GM18858 (cell line): Measurements from ENCODE around the gene LDLRAD3.

Experiments
- ATAC-seq: cut with Tn5 transposase; IDR thresholded peaks from one replicate; pipeline ENCODE4 v1.9.1; 2021; ENCODE audit not compliant: unreplicated experiment

The LDLRAD3 gene

GRCh38 chr11:36098087-36098486 is 154.2 kb downstream of the LDLRAD3 start:
- no peak for ATAC-seq

DNA sequence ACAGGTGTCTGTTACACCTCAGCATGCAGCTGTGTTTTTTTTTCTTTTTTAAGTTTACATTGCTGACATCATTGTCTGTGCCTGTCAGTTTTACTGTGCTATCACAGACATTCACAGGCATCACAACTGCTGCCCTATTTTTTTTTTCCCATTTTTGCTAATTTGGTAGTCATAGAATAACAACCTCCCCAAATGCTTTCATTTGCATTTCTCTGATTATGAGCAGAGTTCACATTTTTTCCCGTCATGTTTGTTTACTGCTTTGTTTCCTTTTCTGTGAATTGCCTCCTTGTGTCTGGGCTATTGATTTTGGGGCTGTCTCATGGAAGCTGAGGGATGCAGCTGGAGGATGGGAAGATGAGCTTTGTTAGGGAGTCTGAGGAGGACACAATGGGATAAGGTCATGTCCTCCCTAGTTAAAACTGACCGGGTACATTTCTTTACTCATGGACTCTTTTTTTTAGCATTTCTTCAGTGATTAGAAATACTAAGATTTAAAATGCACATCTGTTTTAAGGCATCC is 155.1 kb downstream of the LDLRAD3 start:
- ATAC-seq = no peak

DNA sequence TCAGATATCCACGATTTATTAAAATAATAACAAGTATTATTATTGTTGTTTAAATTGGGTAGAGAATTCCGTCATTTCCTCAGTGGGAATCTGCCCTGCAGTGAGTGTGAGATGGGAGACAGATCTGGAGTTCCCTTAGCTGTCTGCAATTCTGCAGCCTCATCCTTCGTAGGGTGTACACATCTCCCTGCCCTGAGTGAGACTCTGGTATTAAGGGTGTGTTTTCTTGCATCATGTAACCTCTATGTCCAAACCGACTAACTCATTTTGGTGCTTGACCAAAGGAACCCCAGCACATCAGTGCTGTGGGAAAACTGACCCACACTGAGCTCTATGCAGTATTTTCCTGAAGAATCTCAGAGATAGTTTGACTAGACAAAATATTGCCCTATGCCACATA is 157.6 kb downstream of the LDLRAD3 start:
- no peak for ATAC-seq

GRCh38 chr11:36102868-36103267 is 159.0 kb downstream of the LDLRAD3 start:
- no peak for ATAC-seq

DNA sequence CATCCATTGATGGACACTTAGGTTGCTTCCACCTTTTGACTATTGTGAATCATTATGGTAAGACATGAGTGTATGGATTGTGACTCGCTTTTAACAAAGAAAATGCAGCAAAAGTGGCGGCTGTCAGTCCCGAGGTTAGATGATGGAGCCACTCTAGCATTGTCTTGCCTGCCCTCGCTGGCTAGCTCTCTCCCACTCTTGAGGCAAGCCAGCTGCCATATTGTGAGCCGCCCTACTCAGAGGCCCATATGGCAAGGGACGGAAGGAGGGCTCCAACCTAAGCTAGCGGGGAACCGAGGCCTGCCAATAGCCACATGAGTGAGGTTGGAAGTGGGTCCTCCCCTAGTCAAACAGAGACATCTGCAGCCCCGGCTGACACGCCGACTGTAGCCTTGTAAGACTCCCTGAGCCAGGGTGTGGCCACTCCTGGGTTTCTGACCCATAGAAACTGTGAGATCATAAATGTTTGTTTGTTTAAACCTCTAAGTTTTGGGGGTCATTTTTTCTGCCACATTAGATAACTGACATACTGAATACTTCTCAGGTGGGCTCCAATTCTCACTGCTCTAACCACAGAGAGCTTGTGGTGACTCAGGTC is 160.2 kb downstream of the LDLRAD3 start:
- ATAC-seq = no peak

DNA sequence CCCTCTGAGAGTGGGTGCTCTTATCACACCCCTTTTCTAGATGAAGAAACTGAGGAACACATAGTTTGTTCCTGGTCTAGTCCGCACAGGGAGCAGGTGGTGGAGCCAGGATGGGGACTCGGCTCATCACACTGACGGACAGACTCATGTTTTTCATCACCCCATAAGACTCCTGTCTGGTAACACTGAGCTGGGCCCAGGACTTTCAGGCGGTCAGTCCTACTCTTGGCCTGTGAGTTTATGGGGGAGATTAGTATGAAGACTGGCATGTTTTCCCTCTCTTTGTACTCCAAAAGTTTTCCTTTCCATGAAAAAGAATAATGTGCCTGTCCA is 160.8 kb downstream of the LDLRAD3 start:
- no peak for ATAC-seq

- ATAC-seq = no peak
Observed at GRCh38 chr11:36105743-36106581, 162.1 kb downstream of the LDLRAD3 start.

- ATAC-seq = no peak
Observed at GRCh38 chr11:36107547-36107946, 163.7 kb downstream of the LDLRAD3 start.

- ATAC-seq = no peak
Observed at GRCh38 chr11:36108881-36109589, 165.2 kb downstream of the LDLRAD3 start.

DNA sequence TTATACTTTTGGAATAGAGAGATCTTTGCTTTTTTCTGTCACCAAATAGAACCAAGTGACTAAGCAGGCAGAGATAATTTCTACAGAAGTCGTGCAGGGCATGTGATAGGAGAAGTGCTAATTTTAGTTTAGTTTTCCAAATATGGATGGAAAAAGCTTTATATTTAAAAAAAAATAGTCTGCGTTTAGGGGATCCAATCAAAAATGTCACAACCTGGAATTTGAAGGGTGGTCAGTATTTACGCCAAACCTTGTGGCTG is 165.7 kb downstream of the LDLRAD3 start:
- no peak for ATAC-seq

DNA sequence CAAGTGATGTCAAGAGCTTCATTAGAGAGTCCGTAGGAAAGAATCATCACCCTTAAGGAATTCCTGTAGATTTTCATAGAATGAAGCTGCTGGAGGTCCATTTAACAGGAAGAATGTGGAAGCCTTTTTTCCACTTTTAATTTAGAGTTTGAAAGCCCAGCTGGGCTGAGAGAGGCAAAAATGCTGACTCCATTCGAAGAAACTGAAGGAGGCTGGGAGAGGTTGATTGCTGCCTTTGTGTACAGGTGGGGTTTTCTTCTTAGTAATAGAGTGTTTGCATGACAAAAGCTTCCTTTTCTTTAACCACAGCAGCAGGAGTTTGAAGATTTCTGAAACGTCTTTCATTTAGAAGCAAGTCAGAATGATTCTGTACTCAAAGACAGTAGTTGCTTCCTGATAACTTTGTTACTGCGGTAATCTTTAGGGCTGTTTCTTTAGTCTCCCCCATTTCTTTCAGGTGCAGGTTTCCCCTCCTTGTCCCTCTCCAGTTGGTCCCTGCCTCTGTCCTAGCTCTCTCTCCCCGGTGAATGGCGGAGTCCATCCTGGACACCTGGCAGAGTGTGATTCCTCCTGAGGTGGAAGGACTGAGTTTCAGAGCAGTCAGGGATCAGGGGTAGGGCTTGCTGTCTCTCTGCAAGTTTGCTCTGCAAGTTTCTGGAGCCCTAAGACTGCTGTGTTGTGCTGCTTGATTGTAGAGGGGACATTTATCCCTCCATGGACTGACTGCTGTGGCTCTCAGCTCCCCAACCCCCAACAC is 166.2 kb downstream of the LDLRAD3 start:
- no peak for ATAC-seq

GRCh38 chr11:36110668-36111410 is 167.0 kb downstream of the LDLRAD3 start:
- no peak for ATAC-seq

- ATAC-seq = no peak
Observed at GRCh38 chr11:36114095-36114494, 170.2 kb downstream of the LDLRAD3 start.

- no peak for ATAC-seq
Observed at GRCh38 chr11:36115378-36115801, 171.5 kb downstream of the LDLRAD3 start.

DNA sequence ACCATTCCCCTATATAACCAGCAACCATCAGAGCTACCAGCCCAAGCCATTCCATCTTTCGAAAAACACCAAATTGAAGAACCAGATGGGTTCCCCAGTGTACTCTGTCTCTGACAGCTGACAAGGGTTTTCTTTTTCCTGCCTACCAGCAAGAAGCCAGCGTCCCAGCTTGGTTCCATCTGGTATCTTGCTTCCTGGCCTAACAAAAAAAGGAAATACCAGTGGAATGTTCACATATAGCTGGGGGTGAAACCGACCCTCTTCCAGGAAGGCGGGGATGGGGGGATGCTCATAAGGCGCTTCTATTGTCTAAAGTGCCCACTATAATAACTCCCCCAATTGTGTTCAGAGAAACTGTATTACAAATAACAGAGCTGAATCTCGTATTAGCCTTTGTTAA is 172.3 kb downstream of the LDLRAD3 start:
- no peak for ATAC-seq

DNA sequence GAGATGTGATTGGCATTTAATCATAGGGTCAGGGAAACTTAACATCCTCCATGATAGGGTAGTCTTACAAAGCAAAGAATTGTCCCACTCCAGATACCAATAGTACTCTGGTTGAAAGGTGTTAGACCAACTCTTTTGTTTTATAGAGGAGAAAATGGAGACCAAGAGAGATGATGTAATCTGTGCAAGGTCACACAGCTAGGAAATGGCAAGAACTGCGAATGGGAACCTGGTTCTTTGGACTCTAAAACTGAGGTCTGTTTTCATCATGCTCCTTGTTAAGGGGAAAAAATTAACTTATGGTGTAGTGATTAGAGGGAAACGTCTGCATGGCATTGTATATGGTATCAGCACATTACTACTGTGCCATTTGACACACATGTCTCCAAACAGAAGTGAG is 174.2 kb downstream of the LDLRAD3 start:
- ATAC-seq = no peak

- no peak for ATAC-seq
Observed at GRCh38 chr11:36119300-36119699, 175.4 kb downstream of the LDLRAD3 start.

GRCh38 chr11:36121054-36121453 is 177.2 kb downstream of the LDLRAD3 start:
- no peak for ATAC-seq

- ATAC-seq = no peak
Observed at GRCh38 chr11:36122671-36123070, 178.8 kb downstream of the LDLRAD3 start.

DNA sequence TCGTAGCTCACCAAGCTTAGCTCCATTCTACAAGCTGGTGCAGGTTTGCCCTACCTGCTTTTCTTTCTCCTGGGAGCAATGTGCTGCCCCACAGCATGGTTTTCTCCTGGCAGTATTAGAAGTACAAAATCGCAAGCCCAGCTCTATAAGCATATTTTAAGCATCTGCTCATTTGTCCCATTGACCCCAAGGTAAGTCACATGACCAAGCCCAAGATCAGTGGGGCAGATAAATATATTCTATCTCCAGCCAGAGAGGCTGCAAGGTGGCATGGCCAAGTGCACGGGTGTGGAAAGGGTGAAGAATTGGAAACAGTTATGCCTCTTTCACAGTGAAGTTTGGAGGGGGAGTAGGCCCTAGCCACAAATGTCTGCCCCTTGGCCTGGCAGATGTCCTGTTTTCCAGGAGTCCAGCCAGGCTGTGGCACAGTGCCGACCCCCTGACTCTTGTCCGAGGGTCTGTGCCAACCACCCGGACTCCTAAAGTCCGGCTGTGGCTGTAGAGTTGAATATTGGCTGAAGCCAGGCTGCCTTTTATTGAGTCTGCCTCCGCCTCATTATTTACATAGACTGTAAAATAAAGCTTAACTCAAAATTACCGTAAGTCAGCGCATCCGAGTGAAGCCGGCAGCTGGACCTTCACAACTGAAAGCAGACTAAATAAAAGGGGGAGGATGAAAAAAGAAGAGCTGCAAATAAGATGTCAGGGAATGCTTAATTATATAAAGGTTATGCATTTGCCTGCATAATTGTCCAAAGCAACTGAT is 179.7 kb downstream of the LDLRAD3 start:
- no peak for ATAC-seq
